MCF 10A (cell line): ENCODE measurements around the gene CCNY. TPM values are rescaled to one million over a fixed set of nuclear protein-coding genes. Genes with fewer than 3 reads are reported as not detected.

Source experiments
- BruUV-seq: library from RNA; stranded (reverse); fragments of 400-500 nt; replicated peaks from 2 replicates; lab custom pipeline; 2021; lab: Mats Ljungman, UMichigan
- CTCF ChIA-PET: fragments of 300-600 bp; sonication (Branson Sonifier 250); formaldehyde crosslinking; extraction: SDS; loops from one replicate; lab custom pipeline; 2021; ENCODE audit warnings: antibody characterized with exemption, inconsistent platforms; lab: Yijun Ruan, JAX
- POLR2A ChIA-PET: fragments of 300-600, 350-650 bp; sonication (Branson Sonifier 250); formaldehyde crosslinking; extraction: SDS; loops from one replicate; lab custom pipeline; 2020; ENCODE audit warnings: antibody characterized with exemption, inconsistent platforms; lab: Yijun Ruan, JAX
- DNase-seq: peaks from one replicate; pipeline ENCODE4 v3.0.0-alpha.2; 2018; ENCODE audit not compliant: unreplicated experiment
- H3K27ac Mint-ChIP-seq: one replicate; pipeline ENCODE4 v1.8.0; 2022; ENCODE audit warnings: mild to moderate bottlenecking, low read depth, mixed read lengths; ENCODE audit not compliant: unreplicated experiment
- H3K27me3 Mint-ChIP-seq: one replicate; pipeline ENCODE4 v1.8.0; 2022; ENCODE audit warnings: mixed read lengths; ENCODE audit not compliant: insufficient read depth, unreplicated experiment
- H3K36me3 Mint-ChIP-seq: one replicate; pipeline ENCODE4 v1.8.0; 2022; ENCODE audit warnings: mild to moderate bottlenecking, moderate library complexity, mixed read lengths; ENCODE audit not compliant: insufficient read depth, unreplicated experiment
- H3K4me1 Mint-ChIP-seq: one replicate; pipeline ENCODE4 v1.8.0; 2022; ENCODE audit warnings: mixed read lengths; ENCODE audit not compliant: insufficient read depth, unreplicated experiment
- H3K4me3 Mint-ChIP-seq: one replicate; pipeline ENCODE4 v1.8.0; 2022; ENCODE audit warnings: mild to moderate bottlenecking, moderate library complexity, mixed read lengths; ENCODE audit not compliant: unreplicated experiment
- H3K9me3 Mint-ChIP-seq: one replicate; pipeline ENCODE4 v1.8.0; 2022; ENCODE audit warnings: mixed read lengths; ENCODE audit not compliant: unreplicated experiment
- intact Hi-C: fragments of 100-400 bp; cut with micrococcal nuclease; formaldehyde crosslinking; loops from 2 replicates; pipeline ENCODE4 v1.14.1; 2022
- total RNA-seq: library from RNA; stranded (reverse); gene quantifications from 2 replicates; pipeline ENCODE4 v1.2.3, GENCODE V29; 2022
- TF ChIP-seq, protein P1 (sequence below): fragments of 200-600 bp; IDR thresholded peaks from one replicate; pipeline ENCODE4 v1.8.0; 2022; ENCODE audit warnings: antibody characterized with exemption, mild to moderate bottlenecking; ENCODE audit not compliant: unreplicated experiment

The CCNY gene
- total RNA-seq, 1 experiment from 2014 or later: 68.9 TPM

DNA sequence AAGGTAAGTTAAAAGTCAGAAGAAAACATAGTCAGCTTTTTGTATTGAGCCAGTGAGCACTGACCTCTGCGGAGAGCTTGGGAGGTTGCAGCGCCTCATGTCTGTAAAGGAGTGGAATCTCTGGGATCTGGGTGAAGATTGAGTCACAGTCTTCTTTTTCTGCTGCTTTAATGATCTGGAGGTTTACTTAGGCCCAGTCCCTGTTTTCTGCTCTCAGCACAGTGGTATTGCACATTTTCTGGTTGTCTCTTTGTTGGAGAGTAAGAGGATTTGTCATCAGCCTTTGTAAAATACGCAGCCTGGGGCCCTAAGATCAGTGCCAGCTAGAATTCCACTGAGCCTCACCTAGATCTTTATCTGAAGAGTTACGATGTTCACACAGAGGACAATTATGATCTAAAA, 210.5 kb downstream of the CCNY start:
- CTCF ChIA-PET: interaction anchor here (0.5 to 2.1 kb wide), 19 partner anchors 14 to 1241 kb away, joined by 3 to 10 read pairs (median 4); no protein-coding TSS in a partner anchor
- intact Hi-C loops: loop anchor here (1.0 to 10.0 kb wide), 4 partner anchors 92 to 310 kb away; no protein-coding TSS in a partner anchor
- H3K27me3 Mint-ChIP-seq: no peaks in the 10 kb centered on the region
- H3K9me3 Mint-ChIP-seq: no peaks in the 10 kb centered on the region
- H3K36me3 Mint-ChIP-seq: peaks cover 14% of the 10 kb centered on the region
- TF ChIP-seq, protein P1, sequence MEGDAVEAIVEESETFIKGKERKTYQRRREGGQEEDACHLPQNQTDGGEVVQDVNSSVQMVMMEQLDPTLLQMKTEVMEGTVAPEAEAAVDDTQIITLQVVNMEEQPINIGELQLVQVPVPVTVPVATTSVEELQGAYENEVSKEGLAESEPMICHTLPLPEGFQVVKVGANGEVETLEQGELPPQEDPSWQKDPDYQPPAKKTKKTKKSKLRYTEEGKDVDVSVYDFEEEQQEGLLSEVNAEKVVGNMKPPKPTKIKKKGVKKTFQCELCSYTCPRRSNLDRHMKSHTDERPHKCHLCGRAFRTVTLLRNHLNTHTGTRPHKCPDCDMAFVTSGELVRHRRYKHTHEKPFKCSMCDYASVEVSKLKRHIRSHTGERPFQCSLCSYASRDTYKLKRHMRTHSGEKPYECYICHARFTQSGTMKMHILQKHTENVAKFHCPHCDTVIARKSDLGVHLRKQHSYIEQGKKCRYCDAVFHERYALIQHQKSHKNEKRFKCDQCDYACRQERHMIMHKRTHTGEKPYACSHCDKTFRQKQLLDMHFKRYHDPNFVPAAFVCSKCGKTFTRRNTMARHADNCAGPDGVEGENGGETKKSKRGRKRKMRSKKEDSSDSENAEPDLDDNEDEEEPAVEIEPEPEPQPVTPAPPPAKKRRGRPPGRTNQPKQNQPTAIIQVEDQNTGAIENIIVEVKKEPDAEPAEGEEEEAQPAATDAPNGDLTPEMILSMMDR: peak; percentile 15
- DNase-seq: peak; percentile 87
- H3K4me1 Mint-ChIP-seq: peaks cover 26% of the 10 kb centered on the region
- POLR2A ChIA-PET: interaction anchor here (0.6 to 2.4 kb wide), 19 partner anchors 10 to 362 kb away, joined by 3 to 10 read pairs (median 5); no protein-coding TSS in a partner anchor
- peak overlapping the region; percentile 90 for H3K27ac Mint-ChIP-seq
- peak overlapping the region; percentile 50 for H3K4me3 Mint-ChIP-seq
- no TSS peak for BruUV-seq

DNA sequence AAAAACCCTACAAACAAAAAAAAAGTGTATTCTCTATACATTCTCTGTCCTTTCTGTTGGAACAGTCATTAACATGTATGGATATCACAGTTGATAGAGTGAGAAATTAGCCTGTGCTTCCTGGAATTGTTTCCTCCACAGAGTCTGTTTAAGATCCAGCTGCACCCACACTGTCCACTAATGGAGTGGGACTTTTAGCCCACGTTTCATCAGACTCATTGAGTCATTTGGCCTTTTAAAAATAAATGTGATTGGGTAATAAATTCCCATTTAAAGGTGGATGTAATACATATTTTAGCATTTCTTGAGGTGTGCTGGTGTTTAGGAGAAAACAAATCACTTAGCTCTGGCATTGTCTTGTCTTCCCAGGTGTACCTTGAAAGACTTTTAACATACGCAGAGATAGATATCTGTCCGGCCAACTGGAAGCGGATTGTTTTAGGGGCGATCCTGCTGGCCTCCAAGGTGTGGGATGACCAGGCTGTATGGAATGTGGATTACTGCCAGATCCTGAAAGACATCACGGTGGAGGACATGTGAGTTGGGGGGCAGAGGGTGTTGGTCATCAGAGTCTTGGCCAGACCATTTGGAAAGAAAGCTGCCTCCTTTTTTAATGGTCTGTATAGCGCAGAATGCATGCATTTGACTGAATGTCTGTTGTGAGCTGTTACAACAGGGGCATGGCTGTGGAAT, 216.5 kb downstream of the CCNY start:
- intact Hi-C loops: no loop called here
- Mint-ChIP-seq H3K9me3 (no peaks in the 10 kb centered on the region), H3K4me1 (peaks cover 12% of the 10 kb centered on the region), H3K27me3 (no peaks in the 10 kb centered on the region), H3K36me3 (peaks cover 27% of the 10 kb centered on the region), H3K4me3 (no peak overlapping the region), H3K27ac (no peak overlapping the region)
- TF ChIP-seq, protein P1: no peak
- peak; percentile 49 for DNase-seq
- BruUV-seq: no TSS peak
- CTCF ChIA-PET: interaction anchor here (0.6 to 1.5 kb wide), 7 partner anchors 10 to 429 kb away, joined by 3 to 9 read pairs (median 4); no protein-coding TSS in a partner anchor
- POLR2A ChIA-PET: no interaction called here

- Mint-ChIP-seq H3K9me3 (no peaks in the 10 kb centered on the region), H3K36me3 (peaks cover 27% of the 10 kb centered on the region), H3K27me3 (no peaks in the 10 kb centered on the region), H3K27ac (peak overlapping the region; percentile 46), H3K4me3 (no peak overlapping the region), H3K4me1 (peaks cover 12% of the 10 kb centered on the region)
- TF ChIP-seq, protein P1: no peak
- DNase-seq: no peak
- POLR2A ChIA-PET: no interaction called here
- BruUV-seq: no TSS peak
- CTCF ChIA-PET: interaction anchor here (1.4 to 1.5 kb wide), 3 partner anchors 9 to 35 kb away, joined by 3 to 9 read pairs (median 4); no protein-coding TSS in a partner anchor
- intact Hi-C loops: no loop called here
These were observed 217.7 kb downstream of the CCNY start for GRCh38 chr10:35554036-35554435.

DNA sequence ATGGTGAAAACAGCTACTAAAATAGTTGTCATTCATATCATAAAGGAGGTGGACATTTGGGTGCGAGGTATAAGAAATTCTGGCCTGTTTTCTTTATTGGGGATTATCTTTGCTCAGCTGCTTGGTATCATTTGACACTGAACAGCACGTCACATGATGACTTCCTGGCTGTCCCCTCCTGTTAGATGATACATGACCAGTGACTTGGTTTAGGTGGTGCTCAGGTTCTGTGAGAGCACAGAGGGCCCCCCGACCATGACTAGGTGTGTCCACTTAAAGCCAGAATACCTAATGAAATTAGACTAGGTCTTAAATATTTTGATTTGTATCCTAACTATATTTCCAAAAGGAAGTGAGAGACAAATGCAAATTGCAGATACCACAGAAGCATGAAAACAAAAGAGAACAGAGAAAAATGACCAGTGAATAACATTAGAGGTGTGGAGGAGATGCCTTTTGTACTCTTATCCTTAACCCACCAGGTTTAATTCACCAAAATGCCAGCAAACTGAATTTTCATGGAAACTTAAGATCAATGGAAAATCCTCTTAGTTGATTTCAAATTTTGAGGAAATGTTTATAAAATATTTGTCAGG, 218.2 kb downstream of the CCNY start:
- Mint-ChIP-seq H3K4me1 (peaks cover 12% of the 10 kb centered on the region), H3K27me3 (no peaks in the 10 kb centered on the region), H3K27ac (peak overlapping the region; percentile 46), H3K4me3 (no peak overlapping the region), H3K9me3 (no peaks in the 10 kb centered on the region), H3K36me3 (peaks cover 27% of the 10 kb centered on the region)
- POLR2A ChIA-PET: no interaction called here
- TF ChIP-seq, protein P1: no peak
- intact Hi-C loops: no loop called here
- no TSS peak for BruUV-seq
- DNase-seq: no peak
- CTCF ChIA-PET: interaction anchor here (1.4 to 1.5 kb wide), 2 partner anchors 8 to 9 kb away, joined by 3 to 9 read pairs; no protein-coding TSS in a partner anchor
